ENCODE data around the gene FUT2.
A peak's percentile ranks its signal among the peaks of the same experiment; 100 is the strongest.

The FUT2 gene

GRCh38 chr19:48746738-48747575, 51.2 kb downstream of the FUT2 start, which contains the start of gene IZUMO1:
IZUMO1 (minus strand) TSS chr19:48746909; CDS start chr19:48745859, 1,050 bp downstream.
- Histone ChIP-seq H3K9me3 (ENCODE audit: low read length) (no peaks in the 10 kb centered on the region), H2AFZ (ENCODE audit: low read depth, low read length) (no peak within 1 kb of the TSS), H3K27me3 (ENCODE audit: insufficient read depth, low read length) (peaks cover 22% of the 10 kb centered on the region), H3K4me3 (ENCODE audit: low read length) (peak within 1 kb of the TSS; percentile 25), H3K36me3 (ENCODE audit: insufficient read depth, low read length) (no peaks in the 10 kb centered on the region), H3K4me1 (ENCODE audit: insufficient read depth, low read length) (no peaks in the 10 kb centered on the region)

GRCh38 chr19:48749571-48750198, 53.9 kb downstream of the FUT2 start:
- Histone ChIP-seq H3K9me3 (ENCODE audit: low read length) (peaks cover 2% of the 10 kb centered on the region), H3K4me1 (ENCODE audit: insufficient read depth, low read length) (peaks cover 10% of the 10 kb centered on the region), H3K27me3 (ENCODE audit: insufficient read depth, low read length) (peaks cover 44% of the 10 kb centered on the region), H3K36me3 (ENCODE audit: insufficient read depth, low read length) (no peaks in the 10 kb centered on the region), H2AFZ (ENCODE audit: low read depth, low read length) (no peak overlapping the region), H3K4me3 (ENCODE audit: low read length) (no peak overlapping the region)

DNA sequence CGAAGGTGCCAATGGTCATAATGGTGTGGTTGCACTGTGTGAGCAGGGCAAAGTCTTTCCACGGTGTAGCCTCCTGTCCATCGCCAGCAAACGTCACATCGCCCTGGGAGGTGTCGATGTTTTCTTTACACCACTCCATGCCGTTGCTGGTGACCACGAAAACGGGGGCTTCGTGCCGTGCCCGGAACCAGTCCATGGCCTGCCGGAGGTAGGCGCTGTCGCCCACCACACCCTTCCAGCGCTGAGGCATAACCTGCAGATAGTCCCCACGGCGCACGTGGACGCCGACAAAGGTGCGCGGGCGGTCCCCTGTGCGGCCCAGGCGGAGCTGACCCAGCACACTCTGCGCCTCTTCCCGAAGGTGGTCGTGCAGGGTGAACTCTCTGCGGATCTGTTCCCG, 54.6 kb downstream of the FUT2 start:
- H2AFZ ChIP-seq (ENCODE audit: low read depth, low read length): no peak overlapping the region
- peaks cover 49% of the 10 kb centered on the region for H3K27me3 ChIP-seq (ENCODE audit: insufficient read depth, low read length)

DNA sequence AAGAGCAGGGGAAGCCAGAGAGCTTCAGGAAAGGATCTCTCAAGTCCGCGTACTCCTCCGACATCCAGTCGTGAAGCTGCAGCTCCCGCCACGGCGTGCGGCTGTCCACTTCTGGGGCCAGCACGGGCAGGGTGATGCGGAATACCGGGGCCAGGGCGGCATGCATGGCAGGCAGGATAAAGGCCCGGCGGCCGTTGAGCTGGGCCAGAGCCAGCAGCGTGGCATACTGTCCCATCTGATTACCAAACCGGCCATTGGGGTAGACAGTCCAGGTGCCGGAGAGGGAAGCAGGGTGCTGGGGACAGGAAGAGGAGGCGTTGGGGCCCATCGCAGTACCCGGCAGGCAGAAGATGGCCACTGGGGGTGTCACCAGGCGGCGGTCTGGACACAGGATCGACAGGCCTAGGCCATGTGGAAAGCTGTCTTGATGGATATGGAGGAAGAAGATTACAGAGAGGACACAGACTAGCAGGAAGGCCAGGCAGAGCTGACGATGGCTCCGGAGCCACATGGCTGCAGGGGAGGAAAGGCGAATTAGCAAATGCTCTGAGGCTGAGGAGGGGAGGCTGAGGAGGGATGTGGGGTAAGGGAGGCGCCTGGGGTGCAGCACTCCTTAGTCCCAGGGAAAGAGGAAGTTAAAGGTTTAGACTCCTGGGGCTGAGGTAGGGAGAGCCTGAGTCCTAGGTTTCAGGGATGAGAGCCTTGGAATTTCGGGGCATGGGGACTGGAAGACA, 55.2 kb downstream of the FUT2 start:
- peaks cover 51% of the 10 kb centered on the region for H3K27me3 ChIP-seq (ENCODE audit: insufficient read depth, low read length)
- H3K4me3 ChIP-seq (ENCODE audit: low read length): no peak overlapping the region
- H3K4me1 ChIP-seq (ENCODE audit: insufficient read depth, low read length): peaks cover 10% of the 10 kb centered on the region
- no peaks in the 10 kb centered on the region for H3K36me3 ChIP-seq (ENCODE audit: insufficient read depth, low read length)
- H2AFZ ChIP-seq (ENCODE audit: low read depth, low read length): no peak overlapping the region
- H3K9me3 ChIP-seq (ENCODE audit: low read length): peaks cover 2% of the 10 kb centered on the region

More for the DNA sequence above, 54.6 kb downstream of the FUT2 start:
- Histone ChIP-seq H3K9me3 (ENCODE audit: low read length) (peaks cover 2% of the 10 kb centered on the region), H3K4me3 (ENCODE audit: low read length) (no peak overlapping the region), H3K36me3 (ENCODE audit: insufficient read depth, low read length) (no peaks in the 10 kb centered on the region), H3K4me1 (ENCODE audit: insufficient read depth, low read length) (peaks cover 10% of the 10 kb centered on the region)

- Histone ChIP-seq H3K27me3 (ENCODE audit: insufficient read depth, low read length) (peaks cover 60% of the 10 kb centered on the region), H3K36me3 (ENCODE audit: insufficient read depth, low read length) (no peaks in the 10 kb centered on the region), H3K4me1 (ENCODE audit: insufficient read depth, low read length) (peaks cover 10% of the 10 kb centered on the region), H3K9me3 (ENCODE audit: low read length) (peaks cover 2% of the 10 kb centered on the region), H2AFZ (ENCODE audit: low read depth, low read length) (peak overlapping the region; percentile 73), H3K4me3 (ENCODE audit: low read length) (no peak overlapping the region)
These were observed 56.2 kb downstream of the FUT2 start for GRCh38 chr19:48751845-48752495.

DNA sequence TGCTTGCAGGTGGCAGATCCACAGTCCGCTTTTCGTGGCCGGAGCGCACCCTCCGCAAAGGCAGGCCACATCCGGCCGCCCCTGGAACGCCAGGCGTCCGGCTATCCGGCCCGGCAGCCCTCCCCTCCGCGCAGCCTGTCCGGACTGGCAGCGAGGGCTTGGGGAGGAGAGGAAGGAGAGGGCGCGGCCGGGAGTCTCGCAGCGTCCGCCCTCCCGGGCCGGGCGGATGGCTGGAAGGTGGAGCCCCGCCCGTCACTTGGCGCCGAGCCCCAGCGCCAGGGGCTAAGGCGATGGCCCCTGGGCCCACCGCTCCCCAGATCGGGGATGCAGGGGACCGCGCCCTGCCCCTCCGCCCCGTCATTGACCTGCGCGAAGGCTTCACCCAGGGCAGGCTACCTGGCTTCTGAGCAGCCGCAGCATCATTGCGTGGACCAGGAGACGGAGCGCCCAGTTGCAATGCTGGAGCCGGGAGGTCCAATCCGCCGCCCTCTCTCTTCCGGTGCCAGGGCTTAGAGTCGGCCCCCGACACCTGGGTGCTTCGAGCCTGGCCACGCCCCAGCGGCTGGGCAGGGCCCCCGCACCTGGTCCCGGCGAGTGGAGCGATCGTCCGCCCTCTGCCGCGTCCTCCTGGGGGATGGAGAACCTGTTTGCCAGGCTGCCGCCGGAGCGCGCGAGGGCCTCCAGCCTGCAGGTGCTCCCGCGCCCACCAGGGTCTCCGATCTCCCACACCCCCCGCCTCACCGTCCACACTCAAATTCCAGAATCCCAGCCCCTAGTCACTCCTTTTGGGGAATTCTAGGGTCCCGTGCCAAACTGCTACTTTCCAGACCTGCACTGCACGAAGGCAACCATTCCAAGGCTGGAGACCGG, 57.0 kb downstream of the FUT2 start, which contains the start of gene FUT1:
Gene FUT1, minus strand, starts transcription at position 146 of the 870 bp plus-strand sequence. CDS start 1,360 bp downstream, outside the sequence.
- Histone ChIP-seq H3K27me3 (ENCODE audit: insufficient read depth, low read length) (peaks cover 60% of the 10 kb centered on the region), H3K4me1 (ENCODE audit: insufficient read depth, low read length) (peaks cover 10% of the 10 kb centered on the region), H2AFZ (ENCODE audit: low read depth, low read length) (peak within 1 kb of the TSS; percentile 73), H3K9me3 (ENCODE audit: low read length) (peaks cover 2% of the 10 kb centered on the region), H3K4me3 (ENCODE audit: low read length) (peak within 1 kb of the TSS; percentile 12), H3K36me3 (ENCODE audit: insufficient read depth, low read length) (no peaks in the 10 kb centered on the region)

GRCh38 chr19:48755084-48755641, 59.4 kb downstream of the FUT2 start, which contains the start of gene FGF21:
FGF21 (plus strand) TSS chr19:48755524; CDS start chr19:48756237, 713 bp downstream.
- Histone ChIP-seq H2AFZ (ENCODE audit: low read depth, low read length) (no peak within 1 kb of the TSS), H3K9me3 (ENCODE audit: low read length) (peaks cover 2% of the 10 kb centered on the region), H3K27me3 (ENCODE audit: insufficient read depth, low read length) (peaks cover 51% of the 10 kb centered on the region), H3K36me3 (ENCODE audit: insufficient read depth, low read length) (no peaks in the 10 kb centered on the region), H3K4me1 (ENCODE audit: insufficient read depth, low read length) (peaks cover 10% of the 10 kb centered on the region), H3K4me3 (ENCODE audit: low read length) (no peak within 1 kb of the TSS)
